Endothelial cell of umbilical vein (primary cell): ENCODE results near the gene KLC4. TPM values are rescaled to one million over a fixed set of nuclear protein-coding genes. Genes with fewer than 3 reads are reported as not detected.

Experiments
- BruUV-seq: library from RNA; stranded (reverse); fragments of 400-500 nt; replicated peaks from 2 replicates; lab custom pipeline; 2021; lab: Mats Ljungman, UMichigan
- CTCF ChIA-PET: fragments of 300-600, 350-600 bp; sonication (Branson Sonifier 250); formaldehyde crosslinking; loops from one replicate; lab custom pipeline; 2021; ENCODE audit warnings: antibody characterized with exemption, inconsistent platforms; lab: Charles Lee
- POLR2A ChIA-PET: fragments of 300-600, 350-600 bp; sonication (Branson Sonifier 250); formaldehyde crosslinking; loops from one replicate; lab custom pipeline; 2021; ENCODE audit warnings: antibody characterized with exemption, inconsistent platforms; lab: Charles Lee
- DNase-seq: peaks from one replicate; pipeline ENCODE4 v3.0.0-alpha.2; 2011; ENCODE audit warnings: low read depth, low spot score
- FAIRE-seq: peaks from 2 replicates; lab custom pipeline; 2011; peaks lifted over from hg19 to GRCh38; lab: Jason Lieb, UNC
- H2AFZ ChIP-seq: 2 replicates; pipeline ENCODE4 v1.6.0; 2012; ENCODE audit warnings: low read depth, low read length, control low read depth, inconsistent platforms
- H3K27ac ChIP-seq: 2 replicates; pipeline ENCODE4 v1.5.1; 2011; ENCODE audit warnings: low read depth, mild to moderate bottlenecking, control low read depth, low read length, moderate library complexity; ENCODE audit not compliant: insufficient read depth
- H3K27me3 ChIP-seq, 2 experiments: 2 replicates each; pipeline versions ENCODE4 v1.6.0 to v1.6.1; 2011; ENCODE audit warnings: low read length in 2 of 2, mixed read lengths in 1 of 2; ENCODE audit not compliant: control insufficient read depth in 2 of 2, insufficient read depth in 2 of 2
- H3K36me3 ChIP-seq, 2 experiments: 2 replicates in 1 of 2; 3 replicates in 1 of 2; pipeline ENCODE4 v1.5.1; 2011; ENCODE audit warnings: low read length in 2 of 2, mild to moderate bottlenecking in 1 of 2, moderate library complexity in 1 of 2; ENCODE audit not compliant: control insufficient read depth in 2 of 2, insufficient read depth in 2 of 2; ENCODE audit errors: extremely low read depth in 1 of 2
- H3K4me1 ChIP-seq: 3 replicates; pipeline ENCODE4 v1.5.1; 2011; ENCODE audit warnings: mild to moderate bottlenecking, low read length; ENCODE audit not compliant: control insufficient read depth, insufficient read depth; ENCODE audit errors: extremely low read depth
- H3K4me2 ChIP-seq: 2 replicates; pipeline ENCODE4 v1.6.1; 2011; ENCODE audit warnings: low read length, control low read depth, mixed read lengths; ENCODE audit not compliant: insufficient read depth
- H3K4me3 ChIP-seq, 3 experiments: fragments of 200-600 bp in 1 of 3; sonication (generic), shearing (Covaris generic) in 1 of 3; replicated peaks in 1 of 3; 2 replicates each; pipeline ENCODE4 v1.5.1; 2011 to 2016; ENCODE audit warnings: control low read depth in 3 of 3, low read length in 3 of 3, mild to moderate bottlenecking in 2 of 3, inconsistent platforms in 1 of 3, low read depth in 1 of 3, moderate library complexity in 1 of 3; ENCODE audit not compliant: insufficient read depth in 1 of 3
- H3K79me2 ChIP-seq: 2 replicates; pipeline ENCODE4 v1.6.0; 2012; ENCODE audit warnings: low read length, inconsistent platforms; ENCODE audit not compliant: control insufficient read depth, insufficient read depth
- H3K9ac ChIP-seq: replicated peaks from 2 replicates; pipeline ENCODE3; 2011; ENCODE audit warnings: low read length, control low read depth; ENCODE audit not compliant: insufficient read depth; ENCODE audit errors: extremely low read depth
- H3K9me1 ChIP-seq: replicated peaks from 3 replicates; pipeline ENCODE4 v1.6.0; 2011; ENCODE audit warnings: mild to moderate bottlenecking, low read length; ENCODE audit not compliant: control insufficient read depth, insufficient read depth; ENCODE audit errors: extremely low read depth
- H3K9me3 ChIP-seq: replicated peaks from 2 replicates; pipeline ENCODE4 v1.5.1; 2012; ENCODE audit warnings: low read length, inconsistent platforms; ENCODE audit not compliant: control insufficient read depth, insufficient read depth
- H4K20me1 ChIP-seq: replicated peaks from 2 replicates; pipeline ENCODE3; 2011; ENCODE audit warnings: mild to moderate bottlenecking, low read length; ENCODE audit not compliant: control insufficient read depth, insufficient read depth; ENCODE audit errors: extremely low read depth
- EZH2 ChIP-seq: IDR thresholded peaks from 2 replicates; pipeline ENCODE4 v1.6.1; 2012; ENCODE audit warnings: borderline replicate concordance, low read depth, mild to moderate bottlenecking, moderate library complexity, low read length, inconsistent platforms; ENCODE audit not compliant: severe bottlenecking
- FOS ChIP-seq: IDR thresholded peaks from 2 replicates; pipeline ENCODE4 v1.6.1; 2011; ENCODE audit warnings: mild to moderate bottlenecking, low read length, moderate library complexity, borderline replicate concordance; ENCODE audit not compliant: insufficient read depth
- GATA2 ChIP-seq: IDR thresholded peaks from 2 replicates; pipeline ENCODE4 v1.7.0; 2011; ENCODE audit warnings: low read depth, mild to moderate bottlenecking, moderate library complexity, mixed read lengths, low read length; ENCODE audit not compliant: insufficient read length, insufficient read depth
- JUN ChIP-seq: IDR thresholded peaks from 2 replicates; pipeline ENCODE4 v1.6.1; 2011; ENCODE audit warnings: borderline replicate concordance, low read depth; ENCODE audit not compliant: insufficient read length, insufficient read depth
- MYC ChIP-seq: IDR thresholded peaks from one replicate; pipeline ENCODE4 v1.6.1; 2011; ENCODE audit warnings: mild to moderate bottlenecking, low read depth, low read length
- POLR2A ChIP-seq: IDR thresholded peaks from 2 replicates; pipeline ENCODE4 v1.6.1; 2012; ENCODE audit warnings: low read depth, mild to moderate bottlenecking, control low read depth, low read length
- POLR2AphosphoS5 ChIP-seq: IDR thresholded peaks from 2 replicates; pipeline ENCODE4 v1.6.1; 2012; ENCODE audit warnings: low read depth, mild to moderate bottlenecking, control low read depth, low read length, moderate library complexity; ENCODE audit not compliant: insufficient read depth
- dilution Hi-C: fragments of 300-500 bp; cut with MboI; formaldehyde crosslinking; loops from one replicate; pipeline ENCODE4 v1.15.0; 2019; ENCODE audit warnings: low sequenced_read_pairs; ENCODE audit not compliant: extremely low pct_ligation_motif_present
- intact Hi-C: fragments of 100-400 bp; cut with micrococcal nuclease; formaldehyde crosslinking; loops from one replicate; pipeline ENCODE4 v1.10.0; 2022
- polyA plus RNA-seq, 4 experiments: library from polyadenylated mRNA; depleted of rRNA in 3 of 4; stranded (reverse) in 3 of 4; unstranded in 1 of 4; fragments of >200 nt; gene quantifications; 2 replicates each; pipeline versions ENCODE4 v1.2.1 to v1.2.3, GENCODE V29; 2011 to 2012; ENCODE audit warnings: missing spikeins in 1 of 4
- total RNA-seq: library from RNA; stranded (reverse); gene quantifications from 2 replicates; pipeline ENCODE4 v1.2.3, GENCODE V29; 2021
- TF ChIP-seq, protein P1 (sequence below): IDR thresholded peaks from 2 replicates; pipeline ENCODE4 v1.6.1; 2011; ENCODE audit not compliant: insufficient read depth, insufficient read length
- TF ChIP-seq, protein P2 (sequence below), 2 donors: IDR thresholded peaks; 1 replicate in 1 of 2; 2 replicates in 1 of 2; pipeline ENCODE4 v1.5.1; 2011; ENCODE audit warnings: low read length in 2 of 2, mild to moderate bottlenecking in 2 of 2, moderate library complexity in 2 of 2, control low read depth in 1 of 2, inconsistent platforms in 1 of 2, low read depth in 1 of 2; ENCODE audit not compliant: insufficient read depth in 1 of 2; ENCODE audit errors: extremely low read depth in 1 of 2

KLC4 gene
- total and polyA plus RNA-seq, 2 donors (not counting 3 experiments of a cell fraction or from before 2014, with no cell fraction given), result 17.7 to 26.8 TPM

DNA sequence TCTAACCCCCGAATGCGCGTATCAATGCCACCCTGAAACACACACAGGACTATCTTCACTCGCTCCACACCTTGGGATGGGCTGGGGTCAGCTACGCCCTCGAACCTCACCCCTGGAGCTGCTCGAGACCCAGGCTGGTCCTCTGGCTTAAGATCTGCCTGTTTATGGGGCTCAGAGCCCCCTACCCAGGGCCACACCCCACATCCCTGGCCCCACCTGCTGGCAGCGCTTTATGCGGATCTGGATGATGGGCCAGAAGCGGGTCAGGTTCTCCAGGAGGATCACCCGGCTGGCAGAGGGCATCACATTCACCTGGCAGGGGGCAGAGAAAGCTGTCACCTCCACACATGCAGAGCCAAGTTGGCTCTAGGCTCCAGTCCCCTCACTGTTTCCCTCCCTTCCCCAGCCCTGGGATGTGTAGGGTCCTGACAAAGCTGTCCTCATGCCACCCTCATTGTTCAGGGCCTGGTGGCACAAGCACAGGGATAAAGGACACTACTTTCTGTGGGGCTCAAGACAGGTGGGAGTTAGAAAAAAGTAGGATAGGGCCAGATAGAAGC is 14.0 kb upstream of the KLC4 start:
- Histone ChIP-seq H3K36me3 (peaks cover 2 to 52% of the 10 kb centered on the region in 2 experiments), H3K4me1 (no peaks in the 10 kb centered on the region), H4K20me1 (no peaks in the 10 kb centered on the region), H2AFZ (no peak overlapping the region), H3K9ac (no peak overlapping the region), H3K79me2 (no peaks in the 10 kb centered on the region), H3K27me3 (no peaks in the 10 kb centered on the region), H3K27ac (no peak overlapping the region), H3K4me2 (no peak overlapping the region), H3K9me3 (no peaks in the 10 kb centered on the region), H3K9me1 (no peaks in the 10 kb centered on the region), H3K4me3 (no peak overlapping the region)
- CTCF ChIA-PET, result interaction anchor here (1.0 to 1.2 kb wide), 2 partner anchors 8 to 98 kb away, joined by 3 read pairs; partner anchors contain the start of gene CUL7
- intact Hi-C loops, result no loop called here
- TF ChIP-seq, protein P1, sequence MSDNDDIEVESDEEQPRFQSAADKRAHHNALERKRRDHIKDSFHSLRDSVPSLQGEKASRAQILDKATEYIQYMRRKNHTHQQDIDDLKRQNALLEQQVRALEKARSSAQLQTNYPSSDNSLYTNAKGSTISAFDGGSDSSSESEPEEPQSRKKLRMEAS, result no peak
- no peak for TF ChIP-seq FOS
- TF ChIP-seq, protein P2, sequence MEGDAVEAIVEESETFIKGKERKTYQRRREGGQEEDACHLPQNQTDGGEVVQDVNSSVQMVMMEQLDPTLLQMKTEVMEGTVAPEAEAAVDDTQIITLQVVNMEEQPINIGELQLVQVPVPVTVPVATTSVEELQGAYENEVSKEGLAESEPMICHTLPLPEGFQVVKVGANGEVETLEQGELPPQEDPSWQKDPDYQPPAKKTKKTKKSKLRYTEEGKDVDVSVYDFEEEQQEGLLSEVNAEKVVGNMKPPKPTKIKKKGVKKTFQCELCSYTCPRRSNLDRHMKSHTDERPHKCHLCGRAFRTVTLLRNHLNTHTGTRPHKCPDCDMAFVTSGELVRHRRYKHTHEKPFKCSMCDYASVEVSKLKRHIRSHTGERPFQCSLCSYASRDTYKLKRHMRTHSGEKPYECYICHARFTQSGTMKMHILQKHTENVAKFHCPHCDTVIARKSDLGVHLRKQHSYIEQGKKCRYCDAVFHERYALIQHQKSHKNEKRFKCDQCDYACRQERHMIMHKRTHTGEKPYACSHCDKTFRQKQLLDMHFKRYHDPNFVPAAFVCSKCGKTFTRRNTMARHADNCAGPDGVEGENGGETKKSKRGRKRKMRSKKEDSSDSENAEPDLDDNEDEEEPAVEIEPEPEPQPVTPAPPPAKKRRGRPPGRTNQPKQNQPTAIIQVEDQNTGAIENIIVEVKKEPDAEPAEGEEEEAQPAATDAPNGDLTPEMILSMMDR (IDR thresholded peaks at IDR 0.05; ENCODE audit: extremely low read depth in 1 of 2, insufficient read depth in 1 of 2, low read depth in 1 of 2, low read length in 2 of 2), result no peak
- TF ChIP-seq POLR2AphosphoS5, result no peak
- TF ChIP-seq POLR2A, result no peak
- no peak for TF ChIP-seq JUN
- no peak for TF ChIP-seq GATA2
- TF ChIP-seq EZH2, result no peak
- TF ChIP-seq MYC, result no peak
- no peak for DNase-seq
- FAIRE-seq, result no peak
- dilution Hi-C loops, result no loop called here
- BruUV-seq, result no TSS peak
- POLR2A ChIA-PET, result no interaction called here
